Neural cell (in vitro differentiated cells): ENCODE measurements around the gene NR1H4.

ENCODE experiments used
- EP300 ChIP-seq: fragments of 450-650 bp; conservative IDR thresholded peaks from 2 replicates; pipeline ENCODE4 v1.6.1; 2014; ENCODE audit warnings: antibody characterized with exemption, mild to moderate bottlenecking, moderate library complexity; ENCODE audit not compliant: poor library complexity, severe bottlenecking
- EZH2 ChIP-seq: fragments of 200-600, 300-800 bp; shearing (Covaris generic), sonication (generic); IDR thresholded peaks from 2 replicates; pipeline ENCODE4 v1.6.1; 2014; ENCODE audit warnings: antibody characterized with exemption, low read length, borderline replicate concordance, mild to moderate bottlenecking; ENCODE audit not compliant: insufficient read depth, poor library complexity, severe bottlenecking
- MXI1 ChIP-seq: fragments of 450-650 bp; conservative IDR thresholded peaks from 2 replicates; pipeline ENCODE4 v1.6.1; 2014; ENCODE audit warnings: antibody characterized with exemption, mild to moderate bottlenecking; ENCODE audit not compliant: poor library complexity, severe bottlenecking
- POLR2AphosphoS5 ChIP-seq: IDR thresholded peaks from 2 replicates; pipeline ENCODE4 v1.6.1; 2012
- RAD21 ChIP-seq: fragments of 450-650 bp; conservative IDR thresholded peaks from 2 replicates; pipeline ENCODE4 v1.6.1; 2014; ENCODE audit warnings: antibody characterized with exemption, mild to moderate bottlenecking, moderate library complexity
- SMC3 ChIP-seq: fragments of 450-650 bp; conservative IDR thresholded peaks from 2 replicates; pipeline ENCODE4 v1.6.1; 2014; ENCODE audit warnings: antibody characterized with exemption, mild to moderate bottlenecking, moderate library complexity; ENCODE audit not compliant: poor library complexity
- TAF1 ChIP-seq: IDR thresholded peaks from 2 replicates; pipeline ENCODE4 v1.6.1; 2012; ENCODE audit warnings: low read depth
- TF ChIP-seq, protein P1 (sequence below): IDR thresholded peaks from 2 replicates; pipeline ENCODE4 v1.6.1; 2012; ENCODE audit warnings: borderline replicate concordance
- TF ChIP-seq, protein P2 (sequence below): fragments of 450-650 bp; IDR thresholded peaks from 2 replicates; pipeline ENCODE4 v1.5.1; 2014; ENCODE audit warnings: antibody characterized with exemption, mild to moderate bottlenecking, moderate library complexity; ENCODE audit not compliant: poor library complexity, severe bottlenecking

DNA sequence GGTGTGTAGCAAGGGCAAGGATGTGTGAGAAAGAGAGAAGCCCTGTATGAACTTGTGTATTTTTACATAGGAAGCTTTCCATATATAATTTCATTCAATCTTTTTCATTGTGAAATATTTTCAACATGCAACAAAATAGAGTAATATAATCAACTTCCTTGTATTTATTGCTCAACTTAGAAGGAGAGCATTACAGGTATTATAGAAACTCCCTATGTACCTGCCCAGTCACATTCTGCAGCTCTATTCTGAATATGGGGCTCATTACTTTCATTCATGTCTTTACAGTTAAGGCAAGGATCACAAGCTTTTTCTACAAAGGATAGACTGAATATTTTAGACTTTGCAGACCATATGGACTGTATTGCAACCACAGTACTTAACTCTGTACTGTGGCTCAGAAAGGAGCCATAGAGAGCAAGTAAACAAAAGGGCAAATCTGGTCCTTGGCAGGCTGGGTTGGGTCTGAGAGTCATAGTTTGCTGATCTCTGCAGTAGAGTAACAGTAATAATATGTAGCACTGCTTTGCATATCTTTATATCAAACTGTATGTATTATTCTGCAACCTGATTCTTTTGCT, 11.3 kb downstream of the NR1H4 start:
- TF ChIP-seq, protein P1, sequence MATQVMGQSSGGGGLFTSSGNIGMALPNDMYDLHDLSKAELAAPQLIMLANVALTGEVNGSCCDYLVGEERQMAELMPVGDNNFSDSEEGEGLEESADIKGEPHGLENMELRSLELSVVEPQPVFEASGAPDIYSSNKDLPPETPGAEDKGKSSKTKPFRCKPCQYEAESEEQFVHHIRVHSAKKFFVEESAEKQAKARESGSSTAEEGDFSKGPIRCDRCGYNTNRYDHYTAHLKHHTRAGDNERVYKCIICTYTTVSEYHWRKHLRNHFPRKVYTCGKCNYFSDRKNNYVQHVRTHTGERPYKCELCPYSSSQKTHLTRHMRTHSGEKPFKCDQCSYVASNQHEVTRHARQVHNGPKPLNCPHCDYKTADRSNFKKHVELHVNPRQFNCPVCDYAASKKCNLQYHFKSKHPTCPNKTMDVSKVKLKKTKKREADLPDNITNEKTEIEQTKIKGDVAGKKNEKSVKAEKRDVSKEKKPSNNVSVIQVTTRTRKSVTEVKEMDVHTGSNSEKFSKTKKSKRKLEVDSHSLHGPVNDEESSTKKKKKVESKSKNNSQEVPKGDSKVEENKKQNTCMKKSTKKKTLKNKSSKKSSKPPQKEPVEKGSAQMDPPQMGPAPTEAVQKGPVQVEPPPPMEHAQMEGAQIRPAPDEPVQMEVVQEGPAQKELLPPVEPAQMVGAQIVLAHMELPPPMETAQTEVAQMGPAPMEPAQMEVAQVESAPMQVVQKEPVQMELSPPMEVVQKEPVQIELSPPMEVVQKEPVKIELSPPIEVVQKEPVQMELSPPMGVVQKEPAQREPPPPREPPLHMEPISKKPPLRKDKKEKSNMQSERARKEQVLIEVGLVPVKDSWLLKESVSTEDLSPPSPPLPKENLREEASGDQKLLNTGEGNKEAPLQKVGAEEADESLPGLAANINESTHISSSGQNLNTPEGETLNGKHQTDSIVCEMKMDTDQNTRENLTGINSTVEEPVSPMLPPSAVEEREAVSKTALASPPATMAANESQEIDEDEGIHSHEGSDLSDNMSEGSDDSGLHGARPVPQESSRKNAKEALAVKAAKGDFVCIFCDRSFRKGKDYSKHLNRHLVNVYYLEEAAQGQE, result no peak
- TF ChIP-seq MXI1, result no peak
- TF ChIP-seq, protein P2, sequence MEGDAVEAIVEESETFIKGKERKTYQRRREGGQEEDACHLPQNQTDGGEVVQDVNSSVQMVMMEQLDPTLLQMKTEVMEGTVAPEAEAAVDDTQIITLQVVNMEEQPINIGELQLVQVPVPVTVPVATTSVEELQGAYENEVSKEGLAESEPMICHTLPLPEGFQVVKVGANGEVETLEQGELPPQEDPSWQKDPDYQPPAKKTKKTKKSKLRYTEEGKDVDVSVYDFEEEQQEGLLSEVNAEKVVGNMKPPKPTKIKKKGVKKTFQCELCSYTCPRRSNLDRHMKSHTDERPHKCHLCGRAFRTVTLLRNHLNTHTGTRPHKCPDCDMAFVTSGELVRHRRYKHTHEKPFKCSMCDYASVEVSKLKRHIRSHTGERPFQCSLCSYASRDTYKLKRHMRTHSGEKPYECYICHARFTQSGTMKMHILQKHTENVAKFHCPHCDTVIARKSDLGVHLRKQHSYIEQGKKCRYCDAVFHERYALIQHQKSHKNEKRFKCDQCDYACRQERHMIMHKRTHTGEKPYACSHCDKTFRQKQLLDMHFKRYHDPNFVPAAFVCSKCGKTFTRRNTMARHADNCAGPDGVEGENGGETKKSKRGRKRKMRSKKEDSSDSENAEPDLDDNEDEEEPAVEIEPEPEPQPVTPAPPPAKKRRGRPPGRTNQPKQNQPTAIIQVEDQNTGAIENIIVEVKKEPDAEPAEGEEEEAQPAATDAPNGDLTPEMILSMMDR, result no peak
- TF ChIP-seq EZH2, result no peak
- no peak for TF ChIP-seq SMC3
- no peak for TF ChIP-seq RAD21
- TF ChIP-seq POLR2AphosphoS5, result no peak
- TF ChIP-seq EP300, result no peak
- TF ChIP-seq TAF1, result no peak
